Neural cell (in vitro differentiated cells): ENCODE results near the gene AJUBA.

Experiments used
- EP300 ChIP-seq: fragments of 450-650 bp; conservative IDR thresholded peaks from 2 replicates; pipeline ENCODE4 v1.6.1; 2014; ENCODE audit warnings: antibody characterized with exemption, mild to moderate bottlenecking, moderate library complexity; ENCODE audit not compliant: poor library complexity, severe bottlenecking
- EZH2 ChIP-seq: fragments of 200-600, 300-800 bp; shearing (Covaris generic), sonication (generic); IDR thresholded peaks from 2 replicates; pipeline ENCODE4 v1.6.1; 2014; ENCODE audit warnings: antibody characterized with exemption, low read length, borderline replicate concordance, mild to moderate bottlenecking; ENCODE audit not compliant: insufficient read depth, poor library complexity, severe bottlenecking
- MXI1 ChIP-seq: fragments of 450-650 bp; conservative IDR thresholded peaks from 2 replicates; pipeline ENCODE4 v1.6.1; 2014; ENCODE audit warnings: antibody characterized with exemption, mild to moderate bottlenecking; ENCODE audit not compliant: poor library complexity, severe bottlenecking
- POLR2AphosphoS5 ChIP-seq: IDR thresholded peaks from 2 replicates; pipeline ENCODE4 v1.6.1; 2012
- RAD21 ChIP-seq: fragments of 450-650 bp; conservative IDR thresholded peaks from 2 replicates; pipeline ENCODE4 v1.6.1; 2014; ENCODE audit warnings: antibody characterized with exemption, mild to moderate bottlenecking, moderate library complexity
- SMC3 ChIP-seq: fragments of 450-650 bp; conservative IDR thresholded peaks from 2 replicates; pipeline ENCODE4 v1.6.1; 2014; ENCODE audit warnings: antibody characterized with exemption, mild to moderate bottlenecking, moderate library complexity; ENCODE audit not compliant: poor library complexity
- TAF1 ChIP-seq: IDR thresholded peaks from 2 replicates; pipeline ENCODE4 v1.6.1; 2012; ENCODE audit warnings: low read depth
- TF ChIP-seq, protein P1 (sequence below): fragments of 450-650 bp; IDR thresholded peaks from 2 replicates; pipeline ENCODE4 v1.5.1; 2014; ENCODE audit warnings: antibody characterized with exemption, mild to moderate bottlenecking, moderate library complexity; ENCODE audit not compliant: poor library complexity, severe bottlenecking
- TF ChIP-seq, protein P2 (sequence below): IDR thresholded peaks from 2 replicates; pipeline ENCODE4 v1.6.1; 2012; ENCODE audit warnings: borderline replicate concordance

DNA sequence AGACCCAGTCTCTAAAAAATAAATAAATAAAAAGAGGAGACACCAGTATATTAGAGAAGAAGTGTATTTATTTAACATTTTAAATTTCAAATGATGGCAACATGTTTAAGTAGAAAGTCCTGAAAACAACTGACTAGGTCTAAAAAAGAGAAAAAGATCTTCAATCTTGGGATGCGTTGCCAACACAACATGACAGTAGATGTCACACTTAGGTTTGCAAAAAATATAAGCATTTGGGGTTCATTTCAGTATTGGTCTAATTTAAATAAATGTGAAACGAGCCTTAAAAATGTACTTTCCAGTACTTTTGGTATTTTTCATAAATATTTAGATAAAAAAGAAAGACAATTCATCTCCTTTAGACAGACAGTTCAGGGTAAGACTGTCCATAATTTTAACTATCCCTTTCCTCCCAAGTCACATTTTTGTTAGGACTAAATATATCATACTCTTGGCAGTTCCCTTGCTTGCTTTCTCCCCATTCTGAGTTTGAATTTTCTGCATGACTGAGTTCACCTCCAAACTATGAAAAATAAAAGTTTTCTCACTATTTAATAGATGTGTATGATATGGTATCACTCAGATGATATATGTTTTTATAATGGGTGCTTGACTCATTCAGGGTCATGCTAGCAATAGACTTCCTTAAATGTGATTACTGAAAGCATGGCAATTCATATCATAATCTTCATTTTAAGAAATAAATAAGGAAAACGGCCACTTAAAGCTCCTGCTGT is 23.3 kb upstream of the AJUBA start:
- TF ChIP-seq, protein P1, sequence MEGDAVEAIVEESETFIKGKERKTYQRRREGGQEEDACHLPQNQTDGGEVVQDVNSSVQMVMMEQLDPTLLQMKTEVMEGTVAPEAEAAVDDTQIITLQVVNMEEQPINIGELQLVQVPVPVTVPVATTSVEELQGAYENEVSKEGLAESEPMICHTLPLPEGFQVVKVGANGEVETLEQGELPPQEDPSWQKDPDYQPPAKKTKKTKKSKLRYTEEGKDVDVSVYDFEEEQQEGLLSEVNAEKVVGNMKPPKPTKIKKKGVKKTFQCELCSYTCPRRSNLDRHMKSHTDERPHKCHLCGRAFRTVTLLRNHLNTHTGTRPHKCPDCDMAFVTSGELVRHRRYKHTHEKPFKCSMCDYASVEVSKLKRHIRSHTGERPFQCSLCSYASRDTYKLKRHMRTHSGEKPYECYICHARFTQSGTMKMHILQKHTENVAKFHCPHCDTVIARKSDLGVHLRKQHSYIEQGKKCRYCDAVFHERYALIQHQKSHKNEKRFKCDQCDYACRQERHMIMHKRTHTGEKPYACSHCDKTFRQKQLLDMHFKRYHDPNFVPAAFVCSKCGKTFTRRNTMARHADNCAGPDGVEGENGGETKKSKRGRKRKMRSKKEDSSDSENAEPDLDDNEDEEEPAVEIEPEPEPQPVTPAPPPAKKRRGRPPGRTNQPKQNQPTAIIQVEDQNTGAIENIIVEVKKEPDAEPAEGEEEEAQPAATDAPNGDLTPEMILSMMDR: no peak
- TF ChIP-seq TAF1 (no peak), POLR2AphosphoS5 (no peak), RAD21 (no peak), SMC3 (no peak), EP300 (no peak), MXI1 (no peak), EZH2 (no peak)
- TF ChIP-seq, protein P2, sequence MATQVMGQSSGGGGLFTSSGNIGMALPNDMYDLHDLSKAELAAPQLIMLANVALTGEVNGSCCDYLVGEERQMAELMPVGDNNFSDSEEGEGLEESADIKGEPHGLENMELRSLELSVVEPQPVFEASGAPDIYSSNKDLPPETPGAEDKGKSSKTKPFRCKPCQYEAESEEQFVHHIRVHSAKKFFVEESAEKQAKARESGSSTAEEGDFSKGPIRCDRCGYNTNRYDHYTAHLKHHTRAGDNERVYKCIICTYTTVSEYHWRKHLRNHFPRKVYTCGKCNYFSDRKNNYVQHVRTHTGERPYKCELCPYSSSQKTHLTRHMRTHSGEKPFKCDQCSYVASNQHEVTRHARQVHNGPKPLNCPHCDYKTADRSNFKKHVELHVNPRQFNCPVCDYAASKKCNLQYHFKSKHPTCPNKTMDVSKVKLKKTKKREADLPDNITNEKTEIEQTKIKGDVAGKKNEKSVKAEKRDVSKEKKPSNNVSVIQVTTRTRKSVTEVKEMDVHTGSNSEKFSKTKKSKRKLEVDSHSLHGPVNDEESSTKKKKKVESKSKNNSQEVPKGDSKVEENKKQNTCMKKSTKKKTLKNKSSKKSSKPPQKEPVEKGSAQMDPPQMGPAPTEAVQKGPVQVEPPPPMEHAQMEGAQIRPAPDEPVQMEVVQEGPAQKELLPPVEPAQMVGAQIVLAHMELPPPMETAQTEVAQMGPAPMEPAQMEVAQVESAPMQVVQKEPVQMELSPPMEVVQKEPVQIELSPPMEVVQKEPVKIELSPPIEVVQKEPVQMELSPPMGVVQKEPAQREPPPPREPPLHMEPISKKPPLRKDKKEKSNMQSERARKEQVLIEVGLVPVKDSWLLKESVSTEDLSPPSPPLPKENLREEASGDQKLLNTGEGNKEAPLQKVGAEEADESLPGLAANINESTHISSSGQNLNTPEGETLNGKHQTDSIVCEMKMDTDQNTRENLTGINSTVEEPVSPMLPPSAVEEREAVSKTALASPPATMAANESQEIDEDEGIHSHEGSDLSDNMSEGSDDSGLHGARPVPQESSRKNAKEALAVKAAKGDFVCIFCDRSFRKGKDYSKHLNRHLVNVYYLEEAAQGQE: no peak
